ENCODE results near the gene RGS7. TPM values are rescaled to one million over a fixed set of nuclear protein-coding genes. Genes with fewer than 3 reads are reported as not detected.

The RGS7 gene
- total RNA-seq, 1 donor: 0.36 TPM

- Histone ChIP-seq H3K4me1 (ENCODE audit: insufficient read depth, low read length) (no peaks in the 10 kb centered on the region), H3K36me3 (ENCODE audit: insufficient read depth, low read length) (no peaks in the 10 kb centered on the region), H3K9me3 (ENCODE audit: low read depth, low read length) (no peaks in the 10 kb centered on the region), H3K4me2 (ENCODE audit: insufficient read depth, low read length) (no peak overlapping the region), H2AFZ (ENCODE audit: low read length) (no peak overlapping the region), H3K4me3 (ENCODE audit: insufficient read depth, low read length) (no peak overlapping the region), H3K27ac (ENCODE audit: low read depth, low read length) (no peak overlapping the region), H4K20me1 (ENCODE audit: insufficient read depth, low read length) (no peaks in the 10 kb centered on the region), H3K79me2 (ENCODE audit: insufficient read depth, low read length) (no peaks in the 10 kb centered on the region), H3K27me3 (ENCODE audit: insufficient read depth, low read length) (no peaks in the 10 kb centered on the region)
- no peak for TF ChIP-seq CTCF (IDR thresholded peaks at IDR 0.05; ENCODE audit: extremely low read depth, low read depth, low read length)
- DNase-seq (ENCODE audit: insufficient read length, low spot score, missing footprints): no peak
Measured at GRCh38 chr1:241325456-241325855, 31.5 kb downstream of the RGS7 start.

GRCh38 chr1:241323514-241324195, 33.4 kb downstream of the RGS7 start:
- Histone ChIP-seq H3K4me1 (ENCODE audit: insufficient read depth, low read length) (no peaks in the 10 kb centered on the region), H2AFZ (ENCODE audit: low read length) (no peak overlapping the region), H3K36me3 (ENCODE audit: insufficient read depth, low read length) (no peaks in the 10 kb centered on the region), H3K79me2 (ENCODE audit: insufficient read depth, low read length) (no peaks in the 10 kb centered on the region), H4K20me1 (ENCODE audit: insufficient read depth, low read length) (no peaks in the 10 kb centered on the region), H3K4me3 (ENCODE audit: insufficient read depth, low read length) (no peak overlapping the region), H3K27ac (ENCODE audit: low read depth, low read length) (no peak overlapping the region), H3K27me3 (ENCODE audit: insufficient read depth, low read length) (no peaks in the 10 kb centered on the region), H3K4me2 (ENCODE audit: insufficient read depth, low read length) (no peak overlapping the region), H3K9me3 (ENCODE audit: low read depth, low read length) (no peaks in the 10 kb centered on the region)
- TF ChIP-seq CTCF (IDR thresholded peaks at IDR 0.05; ENCODE audit: extremely low read depth, low read depth, low read length): no peak
- no peak for DNase-seq (ENCODE audit: insufficient read length, low spot score, missing footprints)

GRCh38 chr1:241317676-241318075, 39.3 kb downstream of the RGS7 start:
- Histone ChIP-seq H3K36me3 (ENCODE audit: insufficient read depth, low read length) (no peaks in the 10 kb centered on the region), H3K27me3 (ENCODE audit: insufficient read depth, low read length) (no peaks in the 10 kb centered on the region), H3K27ac (ENCODE audit: low read depth, low read length) (no peak overlapping the region), H3K4me3 (ENCODE audit: insufficient read depth, low read length) (no peak overlapping the region), H2AFZ (ENCODE audit: low read length) (no peak overlapping the region), H3K9me3 (ENCODE audit: low read depth, low read length) (no peaks in the 10 kb centered on the region), H3K79me2 (ENCODE audit: insufficient read depth, low read length) (no peaks in the 10 kb centered on the region), H4K20me1 (ENCODE audit: insufficient read depth, low read length) (no peaks in the 10 kb centered on the region), H3K4me1 (ENCODE audit: insufficient read depth, low read length) (no peaks in the 10 kb centered on the region), H3K4me2 (ENCODE audit: insufficient read depth, low read length) (no peak overlapping the region)
- DNase-seq (ENCODE audit: insufficient read length, low spot score, missing footprints): no peak
- TF ChIP-seq CTCF (IDR thresholded peaks at IDR 0.05; ENCODE audit: extremely low read depth, low read depth, low read length): no peak

GRCh38 chr1:241316372-241316771, 40.6 kb downstream of the RGS7 start:
- no peak overlapping the region for H2AFZ ChIP-seq (ENCODE audit: low read length)
- no peaks in the 10 kb centered on the region for H3K36me3 ChIP-seq (ENCODE audit: insufficient read depth, low read length)
- no peak for DNase-seq (ENCODE audit: insufficient read length, low spot score, missing footprints)
- no peak overlapping the region for H3K4me3 ChIP-seq (ENCODE audit: insufficient read depth, low read length)
- H3K4me2 ChIP-seq (ENCODE audit: insufficient read depth, low read length): no peak overlapping the region
- H3K27ac ChIP-seq (ENCODE audit: low read depth, low read length): no peak overlapping the region
- no peaks in the 10 kb centered on the region for H4K20me1 ChIP-seq (ENCODE audit: insufficient read depth, low read length)
- H3K79me2 ChIP-seq (ENCODE audit: insufficient read depth, low read length): no peaks in the 10 kb centered on the region
- no peaks in the 10 kb centered on the region for H3K4me1 ChIP-seq (ENCODE audit: insufficient read depth, low read length)
- TF ChIP-seq CTCF (IDR thresholded peaks at IDR 0.05; ENCODE audit: extremely low read depth, low read depth, low read length): no peak
- no peaks in the 10 kb centered on the region for H3K27me3 ChIP-seq (ENCODE audit: insufficient read depth, low read length)
- H3K9me3 ChIP-seq (ENCODE audit: low read depth, low read length): no peaks in the 10 kb centered on the region

Data from osteoblast (primary cell).